NCI-H524 treated with DMSO at 0.1 percent for 48 hours (cell line): ENCODE results near the gene NR6A1.
"Not testable (repeated sequence)": the region's sequence is repeated elsewhere in the genome, so short reads cannot be mapped to it uniquely, and the experiment has no call there.

ENCODE experiments used
- DNase-seq: peaks from one replicate; lab custom pipeline; 2025; lab: John Stamatoyannopoulos, UW

The NR6A1 gene

GRCh38 chr9:124776954-124777648 lies 6.0 kb upstream of the NR6A1 start, which contains the start of gene OLFML2A:
TSS of gene OLFML2A (plus strand) at chr9:124777133. CDS start at chr9:124777271, 138 bp downstream.
- no peak for DNase-seq

- DNase-seq, result no peak
These were observed 5.5 kb upstream of the NR6A1 start for GRCh38 chr9:124776618-124776953.

GRCh38 chr9:124774129-124774978 lies 3.2 kb upstream of the NR6A1 start:
- no peak for DNase-seq

GRCh38 chr9:124773473-124774128 lies 2.5 kb upstream of the NR6A1 start:
- no peak for DNase-seq

- not testable (repeated sequence) for DNase-seq
These were observed 1.8 kb upstream of the NR6A1 start for GRCh38 chr9:124772877-124773276.

- no peak for DNase-seq
These were observed 962 bp upstream of the NR6A1 start for GRCh38 chr9:124771867-124772679.

GRCh38 chr9:124770359-124771020 lies 621 bp downstream of the NR6A1 start:
- DNase-seq, result no peak

GRCh38 chr9:124769549-124770358 lies 1.4 kb downstream of the NR6A1 start:
- no peak for DNase-seq

GRCh38 chr9:124768750-124769548 lies 2.2 kb downstream of the NR6A1 start:
- no peak for DNase-seq

- no peak for DNase-seq
These were observed 2.8 kb downstream of the NR6A1 start for GRCh38 chr9:124768334-124768733.

- no peak for DNase-seq
These were observed 3.3 kb downstream of the NR6A1 start for GRCh38 chr9:124767821-124768220.

GRCh38 chr9:124766815-124767554 lies 4.1 kb downstream of the NR6A1 start:
- DNase-seq, result no peak

GRCh38 chr9:124766326-124766725 lies 4.8 kb downstream of the NR6A1 start:
- no peak for DNase-seq

- DNase-seq, result no peak
These were observed 5.7 kb downstream of the NR6A1 start for GRCh38 chr9:124765439-124765835.

- peak; percentile 30 for DNase-seq
These were observed 6.2 kb downstream of the NR6A1 start for GRCh38 chr9:124764774-124765438.

- DNase-seq, result no peak
These were observed 8.5 kb downstream of the NR6A1 start for GRCh38 chr9:124762633-124763032.

GRCh38 chr9:124761710-124762109 lies 9.4 kb downstream of the NR6A1 start:
- no peak for DNase-seq

GRCh38 chr9:124761196-124761595 lies 9.9 kb downstream of the NR6A1 start:
- DNase-seq, result no peak
